HEK293 (cell line): ENCODE measurements around the gene CDC42EP5.

Experiments
- CTCF ChIP-seq: fragments of 450-650 bp; formaldehyde crosslinking; IDR thresholded peaks from 2 replicates; pipeline ENCODE4 v1.5.1; 2016; ENCODE audit warnings: missing biosample characterization, missing genetic modification characterization
- KLF9 ChIP-seq: fragments of 450-650 bp; formaldehyde crosslinking; IDR thresholded peaks from 2 replicates; pipeline ENCODE4 v1.5.1; 2016; ENCODE audit warnings: missing biosample characterization, missing genetic modification characterization, low read depth
- OSR2 ChIP-seq: fragments of 450-650 bp; formaldehyde crosslinking; IDR thresholded peaks from 2 replicates; pipeline ENCODE4 v1.5.1; 2016; ENCODE audit warnings: missing biosample characterization, missing genetic modification characterization
- ZNF112 ChIP-seq: fragments of 450-650 bp; formaldehyde crosslinking; IDR thresholded peaks from 2 replicates; pipeline ENCODE4 v1.5.0; 2017; ENCODE audit warnings: missing biosample characterization, missing genetic modification characterization
- ZNF114 ChIP-seq: fragments of 450-650 bp; formaldehyde crosslinking; IDR thresholded peaks from 2 replicates; pipeline ENCODE4 v1.5.0; 2017; ENCODE audit warnings: missing biosample characterization, missing genetic modification characterization
- ZNF121 ChIP-seq: fragments of 450-650 bp; formaldehyde crosslinking; IDR thresholded peaks from 2 replicates; pipeline ENCODE4 v1.5.1; 2016; ENCODE audit warnings: missing biosample characterization, missing genetic modification characterization
- ZNF274 ChIP-seq, 2 experiments: fragments of 200-500 bp in 1 of 2; fragments of 450-650 bp in 1 of 2; sonication (Bioruptor generic) in 1 of 2; formaldehyde crosslinking in 1 of 2; IDR thresholded peaks; 2 replicates each; pipeline versions ENCODE4 v1.5.1 to v1.6.1; 2014 to 2016; ENCODE audit warnings: borderline replicate concordance in 1 of 2, inconsistent platforms in 1 of 2, low read length in 1 of 2, missing biosample characterization in 1 of 2, missing genetic modification characterization in 1 of 2
- ZNF292 ChIP-seq: fragments of 450-650 bp; formaldehyde crosslinking; IDR thresholded peaks from 2 replicates; pipeline ENCODE4 v1.5.1; 2016; ENCODE audit warnings: low read depth, missing biosample characterization, missing genetic modification characterization, borderline replicate concordance
- ZNF561 ChIP-seq: fragments of 450-650 bp; IDR thresholded peaks from 2 replicates; pipeline ENCODE4 v1.5.1; 2018; ENCODE audit warnings: missing biosample characterization, missing genetic modification characterization, borderline replicate concordance
- ZNF639 ChIP-seq: fragments of 450-650 bp; formaldehyde crosslinking; IDR thresholded peaks from 2 replicates; pipeline ENCODE4 v1.5.1; 2016; ENCODE audit warnings: missing biosample characterization, missing genetic modification characterization
- ZNF777 ChIP-seq: fragments of 450-650 bp; formaldehyde crosslinking; IDR thresholded peaks from 2 replicates; pipeline ENCODE4 v1.5.1; 2017; ENCODE audit warnings: missing biosample characterization, missing genetic modification characterization, borderline replicate concordance
- ZNF830 ChIP-seq: fragments of 450-650 bp; IDR thresholded peaks from 2 replicates; pipeline ENCODE4 v1.5.0; 2018; ENCODE audit warnings: missing biosample characterization, missing genetic modification characterization, low read depth, mild to moderate bottlenecking, moderate library complexity
- TF ChIP-seq, protein P1 (sequence below): fragments of 450-650 bp; formaldehyde crosslinking; IDR thresholded peaks from 2 replicates; pipeline ENCODE4; 2016; ENCODE audit warnings: missing biosample characterization, missing genetic modification characterization
- TF ChIP-seq, protein P2 (sequence below): fragments of 450-650 bp; formaldehyde crosslinking; IDR thresholded peaks from 2 replicates; pipeline ENCODE4 v1.5.1; 2016; ENCODE audit warnings: missing biosample characterization, missing genetic modification characterization, borderline replicate concordance

- TF ChIP-seq ZNF114 (tag by site-specific recombination) = no peak
- TF ChIP-seq CTCF (tag by site-specific recombination) = no peak
- TF ChIP-seq KLF9 = no peak
- TF ChIP-seq OSR2 (tag by site-specific recombination) = no peak
- TF ChIP-seq, protein P1, sequence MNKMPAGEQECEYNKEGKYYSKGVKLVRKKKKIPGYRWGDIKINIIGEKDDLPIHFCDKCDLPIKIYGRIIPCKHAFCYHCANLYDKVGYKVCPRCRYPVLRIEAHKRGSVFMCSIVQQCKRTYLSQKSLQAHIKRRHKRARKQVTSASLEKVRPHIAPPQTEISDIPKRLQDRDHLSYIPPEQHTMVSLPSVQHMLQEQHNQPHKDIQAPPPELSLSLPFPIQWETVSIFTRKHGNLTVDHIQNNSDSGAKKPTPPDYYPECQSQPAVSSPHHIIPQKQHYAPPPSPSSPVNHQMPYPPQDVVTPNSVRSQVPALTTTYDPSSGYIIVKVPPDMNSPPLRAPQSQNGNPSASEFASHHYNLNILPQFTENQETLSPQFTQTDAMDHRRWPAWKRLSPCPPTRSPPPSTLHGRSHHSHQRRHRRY (tag by site-specific recombination) = no peak
- no peak for TF ChIP-seq ZNF292 (tag by site-specific recombination)
- TF ChIP-seq ZNF777 (tag by site-specific recombination) = no peak
- no peak for TF ChIP-seq ZNF561 (tag by site-specific recombination)
- TF ChIP-seq ZNF121 (tag by site-specific recombination) = no peak
- TF ChIP-seq, protein P2, sequence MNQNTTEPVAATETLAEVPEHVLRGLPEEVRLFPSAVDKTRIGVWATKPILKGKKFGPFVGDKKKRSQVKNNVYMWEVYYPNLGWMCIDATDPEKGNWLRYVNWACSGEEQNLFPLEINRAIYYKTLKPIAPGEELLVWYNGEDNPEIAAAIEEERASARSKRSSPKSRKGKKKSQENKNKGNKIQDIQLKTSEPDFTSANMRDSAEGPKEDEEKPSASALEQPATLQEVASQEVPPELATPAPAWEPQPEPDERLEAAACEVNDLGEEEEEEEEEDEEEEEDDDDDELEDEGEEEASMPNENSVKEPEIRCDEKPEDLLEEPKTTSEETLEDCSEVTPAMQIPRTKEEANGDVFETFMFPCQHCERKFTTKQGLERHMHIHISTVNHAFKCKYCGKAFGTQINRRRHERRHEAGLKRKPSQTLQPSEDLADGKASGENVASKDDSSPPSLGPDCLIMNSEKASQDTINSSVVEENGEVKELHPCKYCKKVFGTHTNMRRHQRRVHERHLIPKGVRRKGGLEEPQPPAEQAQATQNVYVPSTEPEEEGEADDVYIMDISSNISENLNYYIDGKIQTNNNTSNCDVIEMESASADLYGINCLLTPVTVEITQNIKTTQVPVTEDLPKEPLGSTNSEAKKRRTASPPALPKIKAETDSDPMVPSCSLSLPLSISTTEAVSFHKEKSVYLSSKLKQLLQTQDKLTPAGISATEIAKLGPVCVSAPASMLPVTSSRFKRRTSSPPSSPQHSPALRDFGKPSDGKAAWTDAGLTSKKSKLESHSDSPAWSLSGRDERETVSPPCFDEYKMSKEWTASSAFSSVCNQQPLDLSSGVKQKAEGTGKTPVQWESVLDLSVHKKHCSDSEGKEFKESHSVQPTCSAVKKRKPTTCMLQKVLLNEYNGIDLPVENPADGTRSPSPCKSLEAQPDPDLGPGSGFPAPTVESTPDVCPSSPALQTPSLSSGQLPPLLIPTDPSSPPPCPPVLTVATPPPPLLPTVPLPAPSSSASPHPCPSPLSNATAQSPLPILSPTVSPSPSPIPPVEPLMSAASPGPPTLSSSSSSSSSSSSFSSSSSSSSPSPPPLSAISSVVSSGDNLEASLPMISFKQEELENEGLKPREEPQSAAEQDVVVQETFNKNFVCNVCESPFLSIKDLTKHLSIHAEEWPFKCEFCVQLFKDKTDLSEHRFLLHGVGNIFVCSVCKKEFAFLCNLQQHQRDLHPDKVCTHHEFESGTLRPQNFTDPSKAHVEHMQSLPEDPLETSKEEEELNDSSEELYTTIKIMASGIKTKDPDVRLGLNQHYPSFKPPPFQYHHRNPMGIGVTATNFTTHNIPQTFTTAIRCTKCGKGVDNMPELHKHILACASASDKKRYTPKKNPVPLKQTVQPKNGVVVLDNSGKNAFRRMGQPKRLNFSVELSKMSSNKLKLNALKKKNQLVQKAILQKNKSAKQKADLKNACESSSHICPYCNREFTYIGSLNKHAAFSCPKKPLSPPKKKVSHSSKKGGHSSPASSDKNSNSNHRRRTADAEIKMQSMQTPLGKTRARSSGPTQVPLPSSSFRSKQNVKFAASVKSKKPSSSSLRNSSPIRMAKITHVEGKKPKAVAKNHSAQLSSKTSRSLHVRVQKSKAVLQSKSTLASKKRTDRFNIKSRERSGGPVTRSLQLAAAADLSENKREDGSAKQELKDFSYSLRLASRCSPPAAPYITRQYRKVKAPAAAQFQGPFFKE (tag by site-specific recombination) = no peak
- no peak for TF ChIP-seq ZNF830
- no peak for TF ChIP-seq ZNF639 (tag by site-specific recombination)
- no peak for TF ChIP-seq ZNF112 (tag by site-specific recombination)
- no peak for TF ChIP-seq ZNF274 (IDR thresholded peaks at IDR 0.05; ENCODE audit: low read length)
- TF ChIP-seq ZNF274 (tag by site-specific recombination; IDR thresholded peaks at IDR 0.05; ENCODE audit: borderline replicate concordance) = no peak
Observed at GRCh38 chr19:54418930-54419800, 53.9 kb downstream of the CDC42EP5 start.
